Fibroblast of upper back skin (primary cell): ENCODE data around the gene DLG4.

Experiments used
- DNase-seq: peaks from one replicate; pipeline ENCODE4 v3.0.0-alpha.2; 2013

DLG4 gene

DNA sequence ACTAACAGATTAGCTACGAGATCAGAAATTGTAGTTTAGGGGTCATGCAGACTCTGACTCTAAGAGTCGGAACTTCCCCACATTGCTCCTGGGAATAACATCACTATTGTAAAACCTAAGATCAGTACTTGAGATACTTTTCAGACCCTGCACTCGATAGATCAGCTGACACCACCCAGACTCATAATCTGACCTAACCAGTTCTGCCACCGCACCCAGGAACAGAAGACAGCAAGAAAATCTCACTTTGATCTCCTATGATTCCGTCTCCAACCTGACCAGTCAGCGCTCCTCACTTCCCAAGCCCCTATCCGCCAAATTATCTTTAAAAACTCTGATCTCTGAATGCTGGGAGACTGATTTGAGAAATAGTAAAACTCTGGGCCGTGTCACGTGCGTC is 77.8 kb downstream of the DLG4 start:
- DNase-seq, result no peak

- no peak for DNase-seq
Observed at GRCh38 chr17:7139400-7139799, 80.2 kb downstream of the DLG4 start.

GRCh38 chr17:7138800-7139381 is 80.7 kb downstream of the DLG4 start:
- no peak for DNase-seq

GRCh38 chr17:7137171-7137943 is 82.3 kb downstream of the DLG4 start:
- no peak for DNase-seq
